Inferior parietal cortex (tissue), 1 donor: ENCODE results near the gene CDC42EP3.

Experiments used
- DNase-seq: peaks from one replicate; pipeline ENCODE4 v3.0.0-alpha.2; 2016; ENCODE audit errors: extremely low spot score

Gene CDC42EP3

GRCh38 chr2:37656512-37657423 lies 14.7 kb downstream of the CDC42EP3 start:
- DNase-seq, result no peak

- no peak for DNase-seq
Observed at GRCh38 chr2:37654932-37655841, 16.3 kb downstream of the CDC42EP3 start.

DNA sequence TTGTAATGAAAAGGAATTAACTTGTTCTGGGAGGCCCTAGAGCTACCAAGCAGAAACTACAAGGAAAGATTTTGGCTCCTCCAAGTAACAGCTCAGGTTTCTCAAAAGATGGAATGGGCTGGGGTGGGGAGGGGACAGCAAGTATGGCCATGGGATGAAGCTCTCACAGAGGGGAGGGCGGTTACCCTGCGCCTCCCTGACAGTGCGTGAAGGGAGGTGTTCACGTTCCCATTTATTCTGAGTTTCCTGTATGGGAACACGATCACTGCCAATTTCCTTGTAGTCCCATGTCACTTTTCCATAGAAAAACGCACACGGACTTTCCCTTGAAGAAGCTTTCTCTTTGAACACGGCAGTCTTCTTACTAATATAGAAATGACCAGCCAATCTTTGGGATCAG lies 17.0 kb downstream of the CDC42EP3 start:
- DNase-seq, result no peak

DNA sequence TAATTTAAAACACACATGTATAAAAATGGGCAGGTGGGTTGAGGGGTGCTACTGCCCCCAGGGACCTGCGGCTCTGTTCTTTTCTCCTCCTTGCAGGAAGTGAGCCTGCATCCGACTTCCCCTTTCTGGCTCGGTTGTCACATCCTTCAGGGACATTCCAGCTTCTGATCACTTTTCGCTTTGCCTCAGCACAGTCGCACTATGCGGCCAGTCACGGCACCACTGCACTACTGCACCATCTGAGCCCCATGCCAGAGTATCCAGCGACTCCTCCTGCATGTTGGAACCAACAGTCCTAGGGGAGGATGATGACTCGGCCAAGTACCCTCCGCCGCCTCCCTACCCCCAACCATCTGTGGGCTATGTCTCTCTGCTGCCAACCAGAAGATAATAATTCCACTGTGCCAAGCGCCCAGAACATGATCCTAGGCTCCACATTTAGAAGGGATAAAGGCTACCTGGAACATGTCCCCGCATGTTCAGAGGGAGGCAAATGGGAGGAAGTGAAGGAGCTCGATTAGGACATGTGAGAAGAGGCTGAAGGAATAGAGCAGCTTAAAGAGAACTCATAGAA lies 17.6 kb downstream of the CDC42EP3 start:
- DNase-seq, result no peak

- DNase-seq, result no peak
Observed at GRCh38 chr2:37653093-37653492, 18.3 kb downstream of the CDC42EP3 start.

DNA sequence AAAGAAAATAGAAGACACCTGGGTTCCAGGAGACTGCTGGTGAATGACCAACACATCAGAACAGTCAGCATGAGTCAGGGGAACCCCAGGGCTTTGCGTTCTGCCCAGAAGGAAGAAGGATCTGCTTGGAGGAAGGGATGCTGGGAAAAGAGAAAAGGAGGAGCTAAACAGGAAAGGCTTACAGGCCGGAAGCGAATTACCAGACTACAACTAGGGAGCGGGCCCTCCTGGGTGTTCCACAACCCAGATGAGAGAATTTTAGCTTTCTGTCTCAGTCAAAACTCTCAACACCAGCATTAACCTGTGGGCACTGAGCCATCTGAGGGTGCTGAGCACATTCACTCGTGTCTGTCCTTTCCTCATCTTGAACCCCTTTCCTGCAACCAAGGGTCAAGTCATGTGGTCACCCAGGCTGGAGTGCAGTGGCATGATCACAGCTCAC lies 19.2 kb downstream of the CDC42EP3 start:
- no peak for DNase-seq

GRCh38 chr2:37650548-37651093 lies 20.8 kb downstream of the CDC42EP3 start:
- no peak for DNase-seq

DNA sequence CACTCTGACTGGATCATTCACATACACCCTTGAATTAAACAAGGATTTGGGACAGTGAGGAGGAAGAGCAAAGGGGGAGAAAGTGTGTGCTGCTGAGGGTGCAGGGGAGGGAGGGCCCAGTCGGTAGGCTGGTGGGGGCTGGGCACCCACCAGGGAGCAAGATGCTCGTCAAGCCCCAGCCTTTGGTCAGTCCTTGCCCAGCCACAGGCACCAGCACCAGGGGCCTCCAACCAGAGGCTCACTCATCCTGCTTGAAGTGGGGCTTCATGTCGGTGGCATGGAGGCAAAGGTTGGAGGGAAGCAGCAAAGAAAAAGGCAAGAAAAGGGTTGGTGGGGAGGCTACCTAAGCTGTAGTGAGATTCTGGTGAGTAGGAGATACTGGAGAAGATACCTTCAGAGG lies 21.9 kb downstream of the CDC42EP3 start:
- no peak for DNase-seq

GRCh38 chr2:37648331-37649011 lies 23.0 kb downstream of the CDC42EP3 start:
- DNase-seq, result no peak

DNA sequence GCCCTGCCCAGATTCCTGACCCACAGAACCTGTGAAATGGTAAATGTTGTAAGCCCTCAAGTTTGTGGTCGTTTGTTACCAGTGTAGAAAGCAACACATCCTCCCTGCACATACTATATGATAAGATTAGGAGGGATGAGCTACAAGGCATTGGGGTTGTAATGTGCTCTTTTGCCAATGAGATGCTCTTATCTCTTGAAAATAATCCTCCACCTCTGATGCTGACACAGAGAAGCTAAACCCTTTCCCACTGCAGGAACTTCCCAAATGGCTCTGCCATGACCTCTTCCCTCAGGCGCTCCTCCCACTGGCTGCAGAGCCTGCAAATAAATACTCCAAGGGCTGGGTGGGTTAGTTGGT lies 23.5 kb downstream of the CDC42EP3 start:
- no peak for DNase-seq

GRCh38 chr2:37645836-37646235 lies 25.6 kb downstream of the CDC42EP3 start:
- no peak for DNase-seq

DNA sequence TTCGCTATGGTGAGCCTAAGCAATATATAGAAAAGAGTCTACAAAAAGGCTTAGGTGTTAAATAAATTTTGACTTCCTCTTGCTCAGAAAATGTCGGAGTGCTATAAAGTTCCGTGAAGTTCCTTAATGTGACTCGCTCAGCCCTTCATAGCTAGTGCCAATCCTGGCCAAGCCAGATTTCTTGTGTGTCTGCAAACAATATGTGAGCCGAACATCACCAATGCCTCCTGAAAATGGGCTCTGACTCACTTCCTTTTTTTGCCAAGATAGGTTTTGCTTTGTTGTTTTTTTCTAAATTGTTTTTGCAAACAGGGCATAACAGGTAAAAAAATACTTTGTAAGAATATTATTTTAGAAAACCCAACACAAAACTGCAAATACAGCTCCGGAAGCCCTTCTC lies 26.1 kb downstream of the CDC42EP3 start:
- no peak for DNase-seq

- no peak for DNase-seq
Observed at GRCh38 chr2:37644191-37644590, 27.3 kb downstream of the CDC42EP3 start.

DNA sequence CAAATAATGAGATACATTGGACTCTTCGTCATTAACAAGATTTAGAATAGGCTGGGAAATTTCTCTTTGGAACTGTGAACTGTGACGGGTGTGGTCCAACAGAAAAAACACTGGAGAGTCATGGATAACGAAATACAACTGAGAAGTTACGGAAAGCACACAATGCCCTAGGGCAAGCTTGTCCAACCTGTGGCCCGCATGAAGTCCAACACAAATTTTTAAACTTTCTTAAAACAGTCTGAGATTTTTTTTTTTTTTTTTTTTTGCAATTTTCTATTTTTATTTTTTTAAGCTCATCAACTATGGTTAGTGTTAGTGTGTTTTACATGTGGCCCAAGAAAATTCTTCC lies 27.7 kb downstream of the CDC42EP3 start:
- DNase-seq, result no peak

- DNase-seq, result no peak
Observed at GRCh38 chr2:37642907-37643729, 28.3 kb downstream of the CDC42EP3 start.

DNA sequence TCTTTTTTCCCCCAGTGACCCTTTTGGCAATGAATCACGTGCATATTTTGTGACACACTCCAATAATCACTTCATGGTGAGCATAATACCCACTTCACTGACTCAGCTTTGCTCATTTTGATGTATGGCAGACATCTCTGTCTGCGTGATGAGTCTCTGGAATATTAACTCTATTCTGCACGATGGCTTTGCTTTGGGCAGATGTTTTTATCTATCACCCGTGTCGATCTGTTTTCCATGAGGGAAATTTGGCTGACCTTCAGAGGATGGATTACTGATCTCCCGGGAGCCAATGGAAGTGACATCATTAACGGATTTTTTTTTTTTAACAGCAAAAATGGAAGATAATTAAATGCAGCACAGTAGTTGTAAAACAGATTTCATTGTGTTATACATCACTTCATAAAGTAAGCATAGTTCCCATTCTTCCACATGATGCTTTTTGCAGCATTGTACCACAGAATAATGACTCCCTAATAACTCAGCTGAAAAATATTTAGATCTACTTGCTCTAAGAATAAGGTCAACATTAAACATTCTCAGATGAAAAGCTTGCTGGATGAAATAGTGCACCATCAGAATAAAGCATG lies 29.8 kb downstream of the CDC42EP3 start:
- no peak for DNase-seq

- DNase-seq, result no peak
Observed at GRCh38 chr2:37639631-37640030, 31.8 kb downstream of the CDC42EP3 start.

DNA sequence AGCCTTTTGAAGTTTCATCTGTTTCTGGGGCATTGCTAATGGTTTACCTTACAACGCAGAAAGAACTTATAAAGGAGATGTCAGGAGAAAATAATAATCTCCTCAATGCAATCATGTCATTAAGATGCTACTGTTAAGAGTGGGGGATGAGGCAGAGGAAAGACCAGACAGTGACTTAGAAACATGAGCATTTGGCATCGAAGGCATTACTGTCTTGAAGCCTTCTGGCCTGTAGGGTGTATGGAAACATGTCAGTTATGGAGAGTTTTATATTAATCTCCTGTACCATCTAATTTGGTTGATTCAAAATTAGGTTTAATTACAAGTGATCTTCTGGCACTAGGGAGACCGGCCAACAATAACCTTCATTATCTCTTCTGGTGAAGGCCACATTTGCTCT lies 32.5 kb downstream of the CDC42EP3 start:
- no peak for DNase-seq

GRCh38 chr2:37637985-37638384 lies 33.5 kb downstream of the CDC42EP3 start:
- DNase-seq, result no peak

- no peak for DNase-seq
Observed at GRCh38 chr2:37637190-37637860, 34.1 kb downstream of the CDC42EP3 start.
